ENCODE results near the gene NXN.

GRCh38 chr17:914561-914960, 65.0 kb downstream of the NXN start:
- TF ChIP-seq, protein P1, sequence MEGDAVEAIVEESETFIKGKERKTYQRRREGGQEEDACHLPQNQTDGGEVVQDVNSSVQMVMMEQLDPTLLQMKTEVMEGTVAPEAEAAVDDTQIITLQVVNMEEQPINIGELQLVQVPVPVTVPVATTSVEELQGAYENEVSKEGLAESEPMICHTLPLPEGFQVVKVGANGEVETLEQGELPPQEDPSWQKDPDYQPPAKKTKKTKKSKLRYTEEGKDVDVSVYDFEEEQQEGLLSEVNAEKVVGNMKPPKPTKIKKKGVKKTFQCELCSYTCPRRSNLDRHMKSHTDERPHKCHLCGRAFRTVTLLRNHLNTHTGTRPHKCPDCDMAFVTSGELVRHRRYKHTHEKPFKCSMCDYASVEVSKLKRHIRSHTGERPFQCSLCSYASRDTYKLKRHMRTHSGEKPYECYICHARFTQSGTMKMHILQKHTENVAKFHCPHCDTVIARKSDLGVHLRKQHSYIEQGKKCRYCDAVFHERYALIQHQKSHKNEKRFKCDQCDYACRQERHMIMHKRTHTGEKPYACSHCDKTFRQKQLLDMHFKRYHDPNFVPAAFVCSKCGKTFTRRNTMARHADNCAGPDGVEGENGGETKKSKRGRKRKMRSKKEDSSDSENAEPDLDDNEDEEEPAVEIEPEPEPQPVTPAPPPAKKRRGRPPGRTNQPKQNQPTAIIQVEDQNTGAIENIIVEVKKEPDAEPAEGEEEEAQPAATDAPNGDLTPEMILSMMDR (conservative IDR thresholded peaks at IDR 0.05): no peak
- no peak for TF ChIP-seq ZFX (IDR thresholded peaks at IDR 0.05)

All from C4-2B (cell line).